Osteoblast (primary cell): Measurements from ENCODE around the gene GTF3C5. TPM values are rescaled to one million over a fixed set of nuclear protein-coding genes. Genes with fewer than 3 reads are reported as not detected.

Experiments used
- DNase-seq: peaks from one replicate; pipeline ENCODE4 v3.0.0; 2011; ENCODE audit warnings: low spot score, mixed read lengths; ENCODE audit not compliant: insufficient read length; ENCODE audit errors: missing footprints
- H2AFZ ChIP-seq: 2 replicates; pipeline ENCODE4 v1.6.0; 2011; ENCODE audit warnings: mild to moderate bottlenecking, low read length
- H3K27ac ChIP-seq: 2 replicates; pipeline ENCODE4 v1.5.1; 2011; ENCODE audit warnings: mild to moderate bottlenecking, low read depth, low read length, moderate library complexity
- H3K27me3 ChIP-seq: 2 replicates; pipeline ENCODE4 v1.6.0; 2012; ENCODE audit warnings: mild to moderate bottlenecking, control low read depth, inconsistent platforms, low read length, moderate library complexity; ENCODE audit not compliant: insufficient read depth
- H3K36me3 ChIP-seq: 2 replicates; pipeline ENCODE4 v1.5.1; 2011; ENCODE audit warnings: mild to moderate bottlenecking, low read length, control low read depth, moderate library complexity; ENCODE audit not compliant: insufficient read depth
- H3K4me1 ChIP-seq: 2 replicates; pipeline ENCODE4 v1.5.1; 2011; ENCODE audit warnings: mild to moderate bottlenecking, low read length, control low read depth, moderate library complexity; ENCODE audit not compliant: insufficient read depth
- H3K4me2 ChIP-seq: 2 replicates; pipeline ENCODE4 v1.6.0; 2011; ENCODE audit warnings: mild to moderate bottlenecking, low read length; ENCODE audit not compliant: insufficient read depth
- H3K4me3 ChIP-seq: fragments of 200-600 bp; sonication (generic); 3 replicates; pipeline ENCODE4 v1.5.1; 2012; ENCODE audit warnings: mild to moderate bottlenecking, low read length, inconsistent platforms; ENCODE audit not compliant: insufficient read depth
- H3K79me2 ChIP-seq: 2 replicates; pipeline ENCODE4 v1.6.0; 2012; ENCODE audit warnings: mild to moderate bottlenecking, low read length, control low read depth, inconsistent platforms; ENCODE audit not compliant: insufficient read depth
- H3K9me3 ChIP-seq: 2 replicates; pipeline ENCODE4 v1.5.1; 2011; ENCODE audit warnings: low read depth, low read length, control low read depth
- H4K20me1 ChIP-seq: 2 replicates; pipeline ENCODE4 v1.6.0; 2012; ENCODE audit warnings: mild to moderate bottlenecking, low read length, control low read depth; ENCODE audit not compliant: insufficient read depth
- CTCF ChIP-seq: IDR thresholded peaks from 2 replicates; pipeline ENCODE4 v1.5.1; 2011; ENCODE audit warnings: mild to moderate bottlenecking, low read depth, low read length, moderate library complexity; ENCODE audit errors: extremely low read depth
- total RNA-seq: library from RNA; depleted of rRNA; stranded (reverse); fragments of >200 nt; gene quantifications from 2 replicates; pipeline ENCODE4 v1.2.3, GENCODE V29; 2012

The GTF3C5 gene
- total RNA-seq, 1 donor, result 31.8 TPM

GRCh38 chr9:132986640-132987620 lies 43.9 kb upstream of the GTF3C5 start:
- no peak overlapping the region for H3K4me2 ChIP-seq
- no peak overlapping the region for H3K27ac ChIP-seq
- no peak overlapping the region for H2AFZ ChIP-seq
- peak; percentile 92 for DNase-seq
- no peaks in the 10 kb centered on the region for H3K9me3 ChIP-seq
- H4K20me1 ChIP-seq, result no peaks in the 10 kb centered on the region
- H3K36me3 ChIP-seq, result no peaks in the 10 kb centered on the region
- H3K4me3 ChIP-seq, result no peak overlapping the region
- H3K79me2 ChIP-seq, result no peaks in the 10 kb centered on the region
- H3K27me3 ChIP-seq, result peaks cover 34% of the 10 kb centered on the region
- TF ChIP-seq CTCF, result no peak
- no peaks in the 10 kb centered on the region for H3K4me1 ChIP-seq

- Histone ChIP-seq H3K27me3 (peaks cover 42% of the 10 kb centered on the region), H3K9me3 (no peaks in the 10 kb centered on the region), H3K4me3 (no peak overlapping the region), H4K20me1 (no peaks in the 10 kb centered on the region), H3K36me3 (no peaks in the 10 kb centered on the region), H3K4me1 (no peaks in the 10 kb centered on the region), H3K27ac (no peak overlapping the region), H3K79me2 (no peaks in the 10 kb centered on the region), H3K4me2 (no peak overlapping the region), H2AFZ (no peak overlapping the region)
- DNase-seq, result peak; percentile 23
- TF ChIP-seq CTCF, result no peak
Measured at GRCh38 chr9:132988244-132989013, 42.4 kb upstream of the GTF3C5 start.

- DNase-seq, result peak; percentile 78
- TF ChIP-seq CTCF, result no peak
- Histone ChIP-seq H3K4me1 (no peaks in the 10 kb centered on the region), H3K36me3 (no peaks in the 10 kb centered on the region), H3K4me3 (no peak overlapping the region), H2AFZ (no peak overlapping the region), H4K20me1 (no peaks in the 10 kb centered on the region), H3K9me3 (no peaks in the 10 kb centered on the region), H3K27ac (no peak overlapping the region), H3K4me2 (no peak overlapping the region), H3K27me3 (peaks cover 42% of the 10 kb centered on the region), H3K79me2 (no peaks in the 10 kb centered on the region)
Measured at GRCh38 chr9:132989014-132989310, 41.8 kb upstream of the GTF3C5 start.
